HG02943 (cell line): ENCODE results near the gene STKLD1.
"Not testable (repeated sequence)": the region's sequence is repeated elsewhere in the genome, so short reads cannot be mapped to it uniquely, and the experiment has no call there.

Source experiments
- ATAC-seq: cut with Tn5 transposase; IDR thresholded peaks from one replicate; pipeline ENCODE4 v1.9.1; 2021; ENCODE audit warnings: mild to moderate bottlenecking, low read depth, moderate library complexity; ENCODE audit not compliant: unreplicated experiment

STKLD1 gene

GRCh38 chr9:133375724-133376654 lies at the start of gene STKLD1, which contains the start of gene SURF4:
Gene STKLD1 (plus strand): TSS chr9:133376366. CDS start chr9:133376474, 108 bp downstream.
Gene SURF4 (minus strand): TSS chr9:133376060. CDS start chr9:133375969, 91 bp downstream.
- peak; percentile 86 for ATAC-seq

GRCh38 chr9:133327021-133327420 lies 49.1 kb upstream of the STKLD1 start:
- not testable (repeated sequence) for ATAC-seq

- no peak for ATAC-seq
Observed at GRCh38 chr9:133327834-133328484, 48.2 kb upstream of the STKLD1 start.

GRCh38 chr9:133329306-133330156 lies 46.6 kb upstream of the STKLD1 start:
- ATAC-seq: not testable (repeated sequence)

- no peak for ATAC-seq
Observed at GRCh38 chr9:133331221-133331620, 44.9 kb upstream of the STKLD1 start.

GRCh38 chr9:133331641-133332380 lies 44.4 kb upstream of the STKLD1 start:
- ATAC-seq: no peak

GRCh38 chr9:133332381-133332730 lies 43.8 kb upstream of the STKLD1 start:
- no peak for ATAC-seq

GRCh38 chr9:133333011-133333410 lies 43.2 kb upstream of the STKLD1 start:
- ATAC-seq: no peak

GRCh38 chr9:133333566-133333965 lies 42.6 kb upstream of the STKLD1 start:
- ATAC-seq: no peak

- ATAC-seq: no peak
Observed at GRCh38 chr9:133334161-133334560, 42.0 kb upstream of the STKLD1 start.

- ATAC-seq: not testable (repeated sequence)
Observed at GRCh38 chr9:133334888-133335287, 41.3 kb upstream of the STKLD1 start.

- ATAC-seq: peak; percentile 81
Observed at GRCh38 chr9:133335924-133336811, 40.0 kb upstream of the STKLD1 start, which contains the start of gene SURF6. Gene SURF6 (minus strand): TSS chr9:133336188. CDS start chr9:133336132, 56 bp downstream.

- ATAC-seq: no peak
Observed at GRCh38 chr9:133339641-133340040, 36.5 kb upstream of the STKLD1 start.

- ATAC-seq: no peak
Observed at GRCh38 chr9:133340256-133340655, 35.9 kb upstream of the STKLD1 start.

GRCh38 chr9:133340916-133341315 lies 35.2 kb upstream of the STKLD1 start:
- no peak for ATAC-seq

- ATAC-seq: no peak
Observed at GRCh38 chr9:133341369-133342068, 34.6 kb upstream of the STKLD1 start.

- no peak for ATAC-seq
Observed at GRCh38 chr9:133342069-133342406, 34.1 kb upstream of the STKLD1 start.

- no peak for ATAC-seq
Observed at GRCh38 chr9:133342570-133342969, 33.6 kb upstream of the STKLD1 start.
